ENCODE measurements around the gene RAB11A.

DNA sequence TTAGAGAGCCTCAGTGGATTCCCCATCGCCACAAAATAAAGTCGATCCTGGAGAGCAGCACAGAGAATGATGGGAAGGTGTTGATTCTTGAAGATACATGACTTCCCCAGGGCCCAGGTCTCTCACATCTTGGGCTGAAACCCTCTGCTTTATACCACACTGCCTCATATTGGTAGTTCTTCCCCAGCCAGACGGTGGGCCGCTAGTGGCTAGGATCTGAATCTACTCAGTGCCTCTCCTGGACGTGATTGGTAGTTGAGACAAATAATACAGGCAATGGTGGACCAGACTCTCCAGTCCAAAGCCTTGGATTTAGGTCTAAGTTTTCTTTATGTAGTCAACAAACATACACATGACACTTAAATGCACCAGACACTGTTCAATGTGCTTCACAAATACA is 49.7 kb downstream of the RAB11A start:
- TF ChIP-seq CTCF (IDR thresholded peaks at IDR 0.05) (no peak), EP300 (IDR thresholded peaks at IDR 0.05) (no peak), POLR2A (IDR thresholded peaks at IDR 0.05) (no peak), POLR2AphosphoS5 (IDR thresholded peaks at IDR 0.05) (no peak)
